ENCODE measurements around the gene POLD2. TPM values are rescaled to one million over a fixed set of nuclear protein-coding genes. Genes with fewer than 3 reads are reported as not detected.

Gene POLD2
- total RNA-seq, 1 donor from 2014 or later: 48.3 TPM

DNA sequence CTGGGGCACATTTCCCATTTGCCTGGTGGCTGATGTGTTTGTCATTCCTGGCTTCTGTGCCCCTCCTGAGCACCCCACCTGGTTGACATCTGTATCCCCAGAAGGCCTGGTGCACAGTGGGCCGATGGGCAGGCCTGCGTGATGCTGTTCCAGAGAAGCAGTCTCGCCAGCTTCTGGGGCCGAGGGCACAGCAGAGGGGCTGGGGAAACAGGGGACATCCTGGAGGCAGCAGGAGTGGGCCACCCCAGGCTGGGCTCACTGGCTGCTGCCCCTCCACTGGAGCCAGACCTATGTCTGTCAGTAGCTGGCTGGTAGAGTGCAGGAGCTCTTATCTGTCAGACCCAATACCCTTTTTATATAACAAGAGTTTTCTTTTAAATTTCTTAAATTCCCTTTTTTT is 18.7 kb upstream of the POLD2 start:
- Histone ChIP-seq H3K36me3 (no peaks in the 10 kb centered on the region), H3K27ac (no peak overlapping the region), H3K27me3 (ENCODE audit: low read depth) (peaks cover 17% of the 10 kb centered on the region), H3K9me3 (no peaks in the 10 kb centered on the region), H3K4me1 (peaks cover 17% of the 10 kb centered on the region), H3K4me3 (no peak overlapping the region)
- DNase-seq (no peak), ATAC-seq (no peak)
- intact Hi-C loops (cut with DNase I): no loop called here
- TF ChIP-seq, protein P1, sequence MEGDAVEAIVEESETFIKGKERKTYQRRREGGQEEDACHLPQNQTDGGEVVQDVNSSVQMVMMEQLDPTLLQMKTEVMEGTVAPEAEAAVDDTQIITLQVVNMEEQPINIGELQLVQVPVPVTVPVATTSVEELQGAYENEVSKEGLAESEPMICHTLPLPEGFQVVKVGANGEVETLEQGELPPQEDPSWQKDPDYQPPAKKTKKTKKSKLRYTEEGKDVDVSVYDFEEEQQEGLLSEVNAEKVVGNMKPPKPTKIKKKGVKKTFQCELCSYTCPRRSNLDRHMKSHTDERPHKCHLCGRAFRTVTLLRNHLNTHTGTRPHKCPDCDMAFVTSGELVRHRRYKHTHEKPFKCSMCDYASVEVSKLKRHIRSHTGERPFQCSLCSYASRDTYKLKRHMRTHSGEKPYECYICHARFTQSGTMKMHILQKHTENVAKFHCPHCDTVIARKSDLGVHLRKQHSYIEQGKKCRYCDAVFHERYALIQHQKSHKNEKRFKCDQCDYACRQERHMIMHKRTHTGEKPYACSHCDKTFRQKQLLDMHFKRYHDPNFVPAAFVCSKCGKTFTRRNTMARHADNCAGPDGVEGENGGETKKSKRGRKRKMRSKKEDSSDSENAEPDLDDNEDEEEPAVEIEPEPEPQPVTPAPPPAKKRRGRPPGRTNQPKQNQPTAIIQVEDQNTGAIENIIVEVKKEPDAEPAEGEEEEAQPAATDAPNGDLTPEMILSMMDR (IDR thresholded peaks at IDR 0.05): no peak

DNA sequence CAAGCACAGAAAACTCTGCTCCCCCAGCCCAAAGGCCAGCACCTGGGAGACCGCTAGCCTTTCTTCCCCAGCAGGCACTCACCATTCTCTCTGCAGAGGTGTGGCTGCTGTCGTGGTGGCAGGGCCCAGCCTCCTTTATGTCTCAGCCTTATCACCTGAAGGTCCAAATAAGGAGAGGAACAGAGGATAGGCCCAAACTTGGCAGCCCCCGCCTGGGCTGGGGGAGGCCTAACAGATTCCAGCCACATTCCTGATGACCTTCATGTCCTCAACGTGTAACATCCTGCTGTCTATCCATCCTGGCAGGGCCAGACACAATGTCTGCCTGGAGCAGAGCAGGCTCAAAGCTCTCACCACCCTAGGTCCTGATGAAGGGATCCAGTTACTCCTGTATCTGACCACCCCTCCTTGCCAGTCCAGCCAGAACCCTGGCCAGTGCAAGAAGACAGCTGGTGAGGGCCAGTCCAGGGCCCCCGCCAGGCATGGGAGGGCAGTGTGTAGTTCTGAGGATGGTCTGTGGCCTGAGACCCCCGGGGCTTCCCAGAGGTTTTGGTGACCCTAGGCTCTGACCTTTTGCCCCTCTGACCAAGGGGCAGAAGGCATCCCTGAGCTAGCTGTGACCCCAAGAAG is 18.0 kb upstream of the POLD2 start, which contains the start of gene MYL7:
Gene MYL7, minus strand, starts transcription at position 112 of the 630 bp plus-strand sequence. Its CDS starts 27 bp downstream, at position 85.
- H3K4me3 ChIP-seq: no peak within 1 kb of the TSS
- TF ChIP-seq, protein P1 (IDR thresholded peaks at IDR 0.05): no peak
- no peaks in the 10 kb centered on the region for H3K9me3 ChIP-seq
- DNase-seq: no peak
- no peaks in the 10 kb centered on the region for H3K36me3 ChIP-seq
- intact Hi-C loops (cut with DNase I): no loop called here
- no peak for ATAC-seq
- H3K27ac ChIP-seq: no peak within 1 kb of the TSS
- peaks cover 12% of the 10 kb centered on the region for H3K27me3 ChIP-seq (ENCODE audit: low read depth)
- peaks cover 11% of the 10 kb centered on the region for H3K4me1 ChIP-seq

DNA sequence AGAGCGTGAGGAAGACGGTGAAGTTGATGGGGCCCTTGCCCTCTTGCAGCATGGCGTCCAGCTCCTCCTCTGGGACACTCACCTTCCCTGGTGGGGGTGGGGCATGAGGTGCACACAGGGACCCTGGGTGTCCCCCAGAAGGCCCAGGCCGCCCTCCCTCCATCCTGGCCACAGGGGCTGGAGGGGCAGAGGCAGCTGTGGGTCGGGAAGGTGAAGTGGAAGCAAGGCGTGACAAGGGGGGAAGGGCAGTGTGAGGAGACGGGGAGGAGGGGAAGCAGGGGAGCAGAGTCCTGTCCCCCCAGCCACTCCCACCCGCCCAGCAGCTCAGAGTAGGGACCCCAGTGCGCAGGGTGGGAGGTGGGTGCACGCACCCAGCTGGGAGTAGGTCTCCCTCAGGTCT is 17.0 kb upstream of the POLD2 start:
- TF ChIP-seq, protein P1 (IDR thresholded peaks at IDR 0.05): no peak
- ATAC-seq: no peak
- DNase-seq: no peak
- H3K27ac ChIP-seq: no peak overlapping the region
- intact Hi-C loops (cut with DNase I): no loop called here
- peaks cover 2% of the 10 kb centered on the region for H3K4me1 ChIP-seq
- no peak overlapping the region for H3K4me3 ChIP-seq
- no peaks in the 10 kb centered on the region for H3K9me3 ChIP-seq
- H3K36me3 ChIP-seq: no peaks in the 10 kb centered on the region
- H3K27me3 ChIP-seq (ENCODE audit: low read depth): peaks cover 6% of the 10 kb centered on the region

DNA sequence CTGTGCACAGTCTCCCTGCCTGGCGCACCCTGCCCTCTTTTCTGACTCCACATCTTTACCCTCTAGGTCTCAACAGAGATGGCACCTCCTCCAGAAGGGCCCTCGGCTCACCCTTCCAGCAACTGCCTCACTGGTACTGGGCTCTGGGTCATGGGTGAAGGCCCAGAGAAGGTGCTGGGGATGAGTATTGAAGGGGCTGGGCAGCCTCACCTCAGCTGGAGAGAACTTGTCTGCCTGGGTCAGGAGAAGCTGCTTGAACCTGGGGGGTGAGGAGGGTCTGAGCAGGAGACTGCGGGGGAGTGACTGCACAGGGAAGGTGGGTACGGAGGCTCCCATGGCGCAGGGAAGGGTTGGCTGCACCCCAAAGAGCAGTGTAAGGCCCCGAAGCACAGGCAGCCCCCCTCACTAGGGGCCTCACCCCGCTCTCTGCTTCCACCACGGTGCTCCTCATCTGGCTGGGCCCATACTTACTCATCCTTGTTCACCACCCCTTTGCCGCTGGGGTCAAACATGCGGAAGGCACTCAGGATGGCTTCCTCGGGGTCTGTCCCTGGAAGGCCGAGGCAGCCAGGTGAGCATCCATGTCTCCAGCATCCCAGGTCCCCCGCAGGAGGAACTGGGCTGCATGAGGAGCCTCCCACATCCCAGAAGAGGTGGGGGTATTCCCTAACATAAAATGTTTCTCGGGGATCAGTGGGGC is 16.1 kb upstream of the POLD2 start:
- DNase-seq (no peak), ATAC-seq (no peak)
- H3K4me1 ChIP-seq: no peaks in the 10 kb centered on the region

DNA sequence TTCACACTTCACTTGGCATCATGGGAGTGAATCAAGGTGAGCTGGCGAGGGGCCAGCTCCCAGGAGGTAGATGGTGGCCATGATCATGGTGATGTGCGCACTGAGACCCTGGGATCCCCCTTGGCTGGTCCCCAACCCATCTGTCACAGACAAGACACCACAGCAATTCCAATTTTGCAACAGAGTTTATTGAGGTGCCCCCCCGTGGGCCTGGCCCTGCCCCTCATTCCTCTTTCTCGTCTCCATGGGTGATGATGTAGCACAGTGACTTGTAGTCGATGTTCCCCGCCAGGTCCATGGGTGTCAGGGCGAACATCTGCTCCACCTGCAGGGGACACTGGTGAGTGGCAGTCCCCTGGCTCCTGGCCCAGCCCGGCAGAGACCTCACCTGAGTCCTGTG is 15.3 kb upstream of the POLD2 start:
- peak; percentile 22 for DNase-seq
- Histone ChIP-seq H3K27ac (no peak overlapping the region), H3K27me3 (ENCODE audit: low read depth) (no peaks in the 10 kb centered on the region), H3K36me3 (no peaks in the 10 kb centered on the region), H3K9me3 (no peaks in the 10 kb centered on the region), H3K4me1 (no peaks in the 10 kb centered on the region), H3K4me3 (no peak overlapping the region)
- intact Hi-C loops (cut with DNase I): no loop called here
- ATAC-seq: no peak
- TF ChIP-seq, protein P1 (IDR thresholded peaks at IDR 0.05): no peak

More for the DNA sequence above, 16.1 kb upstream of the POLD2 start:
- Histone ChIP-seq H3K27ac (no peak overlapping the region), H3K4me3 (no peak overlapping the region), H3K9me3 (no peaks in the 10 kb centered on the region), H3K27me3 (ENCODE audit: low read depth) (no peaks in the 10 kb centered on the region), H3K36me3 (no peaks in the 10 kb centered on the region)
- intact Hi-C loops (cut with DNase I): no loop called here
- TF ChIP-seq, protein P1 (IDR thresholded peaks at IDR 0.05): no peak
